ENCODE data around the gene SLC35A1.

The SLC35A1 gene

GRCh38 chr6:87431263-87431662 lies 41.5 kb upstream of the SLC35A1 start:
- Histone ChIP-seq H3K27me3 (ENCODE audit: low read length) (no peaks in the 10 kb centered on the region), H3F3A (ENCODE audit: insufficient read depth) (no peaks in the 10 kb centered on the region), H3K27ac (ENCODE audit: low read depth, low read length) (no peak overlapping the region), H2AFZ (ENCODE audit: low read depth, low read length, severe bottlenecking) (no peak overlapping the region), H3K9me3 (ENCODE audit: insufficient read depth, low read length) (no peaks in the 10 kb centered on the region), H3K9ac (ENCODE audit: low read length) (no peak overlapping the region), H4K20me1 (ENCODE audit: low read depth, low read length) (no peaks in the 10 kb centered on the region), H3K4me3 (ENCODE audit: insufficient read depth, low read length, poor library complexity, severe bottlenecking) (no peak overlapping the region), H3K36me3 (ENCODE audit: low read length) (no peaks in the 10 kb centered on the region), H3K79me2 (ENCODE audit: insufficient read depth, low read length) (no peaks in the 10 kb centered on the region), H3K9me2 (replicated peaks; ENCODE audit: insufficient read depth, low read length) (no peaks in the 10 kb centered on the region), H3K4me2 (ENCODE audit: low read depth, low read length, poor library complexity, severe bottlenecking) (no peak overlapping the region)
- TF ChIP-seq CTCF (IDR thresholded peaks at IDR 0.05; ENCODE audit: insufficient read depth, low read length, poor library complexity, severe bottlenecking) (no peak), EZH2phosphoT487 (conservative IDR thresholded peaks at IDR 0.05; ENCODE audit: low read length) (no peak)

- H3K4me2 ChIP-seq (ENCODE audit: low read depth, low read length, poor library complexity, severe bottlenecking), result no peak overlapping the region
Observed at GRCh38 chr6:87436435-87436834, 36.3 kb upstream of the SLC35A1 start.

DNA sequence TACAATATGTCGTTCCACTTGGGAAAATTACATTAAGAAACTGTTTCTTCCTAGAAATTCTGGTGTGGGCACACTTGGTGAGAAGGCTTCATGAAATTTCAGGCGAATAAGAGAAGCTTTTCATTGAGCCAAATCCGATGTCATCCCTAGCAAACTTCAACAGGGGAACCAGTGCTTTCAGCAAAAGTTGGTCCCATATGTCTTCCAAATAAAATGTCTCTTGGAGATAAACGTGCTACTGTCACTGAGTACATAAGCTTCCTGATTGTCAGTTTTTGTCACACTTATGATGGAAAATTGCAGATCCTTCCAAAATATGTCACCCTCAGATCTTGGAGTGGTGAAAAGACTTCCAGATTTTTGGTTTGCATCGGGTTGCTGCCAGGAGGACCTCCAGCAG lies 31.1 kb upstream of the SLC35A1 start:
- Histone ChIP-seq H3K4me3 (ENCODE audit: insufficient read depth, low read length, poor library complexity, severe bottlenecking) (no peak overlapping the region), H4K20me1 (ENCODE audit: low read depth, low read length) (no peaks in the 10 kb centered on the region), H3K9me3 (ENCODE audit: insufficient read depth, low read length) (no peaks in the 10 kb centered on the region), H3F3A (ENCODE audit: insufficient read depth) (no peaks in the 10 kb centered on the region), H3K27ac (ENCODE audit: low read depth, low read length) (no peak overlapping the region), H2AFZ (ENCODE audit: low read depth, low read length, severe bottlenecking) (no peak overlapping the region), H3K9ac (ENCODE audit: low read length) (no peak overlapping the region), H3K27me3 (ENCODE audit: low read length) (no peaks in the 10 kb centered on the region), H3K36me3 (ENCODE audit: low read length) (no peaks in the 10 kb centered on the region), H3K4me2 (ENCODE audit: low read depth, low read length, poor library complexity, severe bottlenecking) (no peak overlapping the region), H3K9me2 (replicated peaks; ENCODE audit: insufficient read depth, low read length) (no peaks in the 10 kb centered on the region), H3K79me2 (ENCODE audit: insufficient read depth, low read length) (no peaks in the 10 kb centered on the region)
- TF ChIP-seq CTCF (IDR thresholded peaks at IDR 0.05; ENCODE audit: insufficient read depth, low read length, poor library complexity, severe bottlenecking) (no peak), EZH2phosphoT487 (conservative IDR thresholded peaks at IDR 0.05; ENCODE audit: low read length) (no peak)

More at GRCh38 chr6:87436435-87436834, 36.3 kb upstream of the SLC35A1 start:
- TF ChIP-seq CTCF (IDR thresholded peaks at IDR 0.05; ENCODE audit: insufficient read depth, low read length, poor library complexity, severe bottlenecking), result no peak
- H2AFZ ChIP-seq (ENCODE audit: low read depth, low read length, severe bottlenecking), result no peak overlapping the region
- H3K79me2 ChIP-seq (ENCODE audit: insufficient read depth, low read length), result no peaks in the 10 kb centered on the region
- H3K4me3 ChIP-seq (ENCODE audit: insufficient read depth, low read length, poor library complexity, severe bottlenecking), result no peak overlapping the region
- H3K36me3 ChIP-seq (ENCODE audit: low read length), result no peaks in the 10 kb centered on the region
- H3K9me2 ChIP-seq (replicated peaks; ENCODE audit: insufficient read depth, low read length), result no peaks in the 10 kb centered on the region
- no peaks in the 10 kb centered on the region for H3F3A ChIP-seq (ENCODE audit: insufficient read depth)
- H4K20me1 ChIP-seq (ENCODE audit: low read depth, low read length), result no peaks in the 10 kb centered on the region
- H3K27me3 ChIP-seq (ENCODE audit: low read length), result no peaks in the 10 kb centered on the region
- H3K27ac ChIP-seq (ENCODE audit: low read depth, low read length), result no peak overlapping the region
- no peak overlapping the region for H3K9ac ChIP-seq (ENCODE audit: low read length)
- no peaks in the 10 kb centered on the region for H3K9me3 ChIP-seq (ENCODE audit: insufficient read depth, low read length)

DNA sequence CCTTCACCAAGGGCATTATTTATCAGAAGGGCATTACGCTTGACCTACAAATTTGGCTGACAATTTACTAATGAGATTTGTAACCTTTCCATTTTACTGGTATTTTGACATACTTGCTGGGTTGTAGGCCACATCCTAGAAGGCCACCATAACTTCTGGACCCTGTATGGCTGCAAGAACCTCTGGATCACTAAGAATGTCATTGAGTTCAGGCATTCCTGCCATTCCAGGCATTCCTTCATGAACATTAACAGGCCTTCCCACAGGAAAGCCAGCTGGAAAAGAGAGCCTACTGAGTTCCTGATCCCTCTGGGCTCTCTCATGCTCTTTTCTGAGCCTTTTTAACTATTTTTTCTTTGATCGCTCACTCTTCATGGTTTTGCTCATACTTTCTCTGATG lies 28.4 kb upstream of the SLC35A1 start:
- H3F3A ChIP-seq (ENCODE audit: insufficient read depth), result no peaks in the 10 kb centered on the region
- H3K9me2 ChIP-seq (replicated peaks; ENCODE audit: insufficient read depth, low read length), result no peaks in the 10 kb centered on the region; the same call in 1 of the 2 replicates
- no peaks in the 10 kb centered on the region for H3K79me2 ChIP-seq (ENCODE audit: insufficient read depth, low read length)
- H3K27ac ChIP-seq (ENCODE audit: low read depth, low read length), result no peak overlapping the region
- no peaks in the 10 kb centered on the region for H3K27me3 ChIP-seq (ENCODE audit: low read length)
- no peak overlapping the region for H3K9ac ChIP-seq (ENCODE audit: low read length)
- H4K20me1 ChIP-seq (ENCODE audit: low read depth, low read length), result no peaks in the 10 kb centered on the region
- no peak for TF ChIP-seq EZH2phosphoT487 (conservative IDR thresholded peaks at IDR 0.05; ENCODE audit: low read length)
- no peak for TF ChIP-seq CTCF (IDR thresholded peaks at IDR 0.05; ENCODE audit: insufficient read depth, low read length, poor library complexity, severe bottlenecking)
- H3K4me3 ChIP-seq (ENCODE audit: insufficient read depth, low read length, poor library complexity, severe bottlenecking), result no peak overlapping the region
- no peak overlapping the region for H3K4me2 ChIP-seq (ENCODE audit: low read depth, low read length, poor library complexity, severe bottlenecking)
- H3K36me3 ChIP-seq (ENCODE audit: low read length), result no peaks in the 10 kb centered on the region
- no peaks in the 10 kb centered on the region for H3K9me3 ChIP-seq (ENCODE audit: insufficient read depth, low read length)
- H2AFZ ChIP-seq (ENCODE audit: low read depth, low read length, severe bottlenecking), result no peak overlapping the region
